ELR (cell line): ENCODE data around the gene ELK3.

Source experiments
- DNase-seq: peaks from one replicate; pipeline ENCODE4 v3.0.0-alpha.2; 2015; ENCODE audit warnings: low read depth

Gene ELK3

GRCh38 chr12:96212456-96213375 lies 18.5 kb downstream of the ELK3 start:
- no peak for DNase-seq

- no peak for DNase-seq
Observed at GRCh38 chr12:96213869-96214268, 19.7 kb downstream of the ELK3 start.

GRCh38 chr12:96215919-96216273 lies 21.7 kb downstream of the ELK3 start:
- DNase-seq, result no peak

GRCh38 chr12:96218989-96219678 lies 25.0 kb downstream of the ELK3 start:
- DNase-seq, result no peak

GRCh38 chr12:96219700-96220206 lies 25.6 kb downstream of the ELK3 start:
- peak; percentile 99 for DNase-seq

GRCh38 chr12:96220902-96221301 lies 26.7 kb downstream of the ELK3 start:
- DNase-seq, result peak; percentile 71

GRCh38 chr12:96221391-96221790 lies 27.2 kb downstream of the ELK3 start:
- no peak for DNase-seq

- DNase-seq, result no peak
Observed at GRCh38 chr12:96223411-96224218, 29.4 kb downstream of the ELK3 start.

- DNase-seq, result no peak
Observed at GRCh38 chr12:96224219-96224615, 30.0 kb downstream of the ELK3 start.

- DNase-seq, result no peak
Observed at GRCh38 chr12:96225044-96225855, 31.1 kb downstream of the ELK3 start.

- no peak for DNase-seq
Observed at GRCh38 chr12:96225994-96226399, 31.8 kb downstream of the ELK3 start.

- DNase-seq, result no peak
Observed at GRCh38 chr12:96226401-96226800, 32.2 kb downstream of the ELK3 start.

- no peak for DNase-seq
Observed at GRCh38 chr12:96226801-96227348, 32.7 kb downstream of the ELK3 start.

- no peak for DNase-seq
Observed at GRCh38 chr12:96227365-96228106, 33.4 kb downstream of the ELK3 start.

- DNase-seq, result no peak
Observed at GRCh38 chr12:96228566-96229248, 34.5 kb downstream of the ELK3 start.

GRCh38 chr12:96230646-96231045 lies 36.5 kb downstream of the ELK3 start:
- no peak for DNase-seq

GRCh38 chr12:96233168-96233567 lies 39.0 kb downstream of the ELK3 start:
- no peak for DNase-seq

- DNase-seq, result no peak
Observed at GRCh38 chr12:96233939-96234461, 39.8 kb downstream of the ELK3 start.
